SH-SY5Y (cell line): ENCODE results near the gene OOSP1.
A peak's percentile ranks its signal among the peaks of the same experiment; 100 is the strongest.

Experiments
- GATA2 ChIP-seq: IDR thresholded peaks from 2 replicates; pipeline ENCODE4 v1.6.1; 2011; ENCODE audit warnings: mild to moderate bottlenecking, low read depth, low read length
- GATA3 ChIP-seq: IDR thresholded peaks from 2 replicates; pipeline ENCODE4 v1.6.1; 2011; ENCODE audit warnings: low read depth, mild to moderate bottlenecking, low read length, moderate library complexity

OOSP1 gene

GRCh38 chr11:59943997-59944714 lies 5.9 kb downstream of the OOSP1 start:
- no peak for TF ChIP-seq GATA3
- TF ChIP-seq GATA2, result no peak

GRCh38 chr11:59944720-59945119 lies 6.5 kb downstream of the OOSP1 start:
- no peak for TF ChIP-seq GATA3
- TF ChIP-seq GATA2, result no peak

DNA sequence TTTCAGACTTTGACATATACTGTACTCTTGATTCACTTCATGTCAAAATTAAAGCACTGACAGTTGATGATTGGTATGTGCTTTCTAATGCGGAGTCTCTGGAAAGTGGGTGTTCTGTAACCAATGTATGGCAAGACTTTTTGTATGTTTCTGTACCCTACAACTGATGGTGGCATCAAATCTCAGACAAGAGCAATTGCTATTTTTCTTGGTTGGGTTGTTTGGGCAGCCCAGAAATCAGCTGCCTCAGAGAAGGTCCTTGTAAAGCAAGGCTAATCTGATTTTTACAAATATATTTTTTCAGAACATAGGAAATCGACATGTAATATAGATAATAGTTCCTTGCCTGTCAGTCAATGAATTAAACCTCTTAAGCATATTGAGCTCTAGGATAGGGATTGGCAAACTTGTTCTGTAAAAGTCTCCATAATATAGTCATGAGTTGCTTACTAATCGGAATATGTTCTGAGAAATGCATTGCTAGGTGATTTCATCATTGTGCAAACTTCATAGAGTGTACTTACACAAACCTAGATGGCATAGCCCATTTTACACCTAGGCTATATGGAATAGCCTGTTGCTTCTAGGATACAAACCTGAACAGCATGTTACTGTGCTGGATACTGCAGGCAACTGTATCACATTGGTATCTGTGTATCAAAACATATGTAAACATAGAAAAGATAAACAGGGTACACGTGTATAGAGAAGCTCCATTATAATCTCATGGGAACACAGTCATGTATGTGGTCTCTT lies 15.4 kb downstream of the OOSP1 start:
- no peak for TF ChIP-seq GATA3
- TF ChIP-seq GATA2, result no peak

- no peak for TF ChIP-seq GATA3
Observed at GRCh38 chr11:59954219-59954847, 16.1 kb downstream of the OOSP1 start.

DNA sequence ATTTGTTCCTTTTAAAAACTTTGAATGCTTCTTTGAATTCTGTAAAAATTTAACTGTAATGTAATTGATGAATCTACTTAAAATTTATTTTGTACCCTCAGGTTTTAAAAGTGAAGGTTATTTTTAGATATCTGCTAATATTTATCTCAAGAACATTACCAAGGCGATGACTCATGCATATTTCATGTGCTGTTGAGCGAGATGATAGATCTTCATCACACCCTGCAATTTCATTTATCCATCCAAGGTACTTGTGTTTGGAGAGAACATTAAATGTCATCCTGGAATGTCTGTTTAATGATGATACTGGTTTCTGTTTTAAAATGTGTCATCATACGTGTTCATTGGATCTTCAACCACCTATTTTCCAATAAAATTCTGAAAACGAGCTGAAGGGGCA lies 18.9 kb downstream of the OOSP1 start:
- TF ChIP-seq GATA2, result no peak
- no peak for TF ChIP-seq GATA3

GRCh38 chr11:59960502-59961381 lies 22.5 kb downstream of the OOSP1 start:
- peak; percentile 98 for TF ChIP-seq GATA2
- peak; percentile 91 for TF ChIP-seq GATA3

DNA sequence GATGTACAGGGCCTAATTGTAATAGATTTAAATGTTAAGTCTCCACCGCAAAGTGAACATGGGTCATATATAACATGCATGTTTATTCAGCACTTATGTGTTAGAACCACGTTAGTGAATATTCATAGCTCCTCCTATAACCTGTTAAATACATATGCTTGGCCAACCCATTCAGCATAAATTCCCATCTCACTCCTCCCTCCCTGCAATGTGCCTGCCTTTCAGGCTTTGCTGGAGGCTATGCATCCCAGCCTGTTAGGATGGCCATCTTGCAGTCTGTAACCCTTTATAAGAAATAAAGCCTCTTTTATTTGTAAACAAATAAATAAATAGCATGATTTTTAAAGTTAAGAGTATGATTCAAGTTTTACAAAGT lies 23.9 kb downstream of the OOSP1 start:
- TF ChIP-seq GATA2, result no peak
- TF ChIP-seq GATA3, result no peak

DNA sequence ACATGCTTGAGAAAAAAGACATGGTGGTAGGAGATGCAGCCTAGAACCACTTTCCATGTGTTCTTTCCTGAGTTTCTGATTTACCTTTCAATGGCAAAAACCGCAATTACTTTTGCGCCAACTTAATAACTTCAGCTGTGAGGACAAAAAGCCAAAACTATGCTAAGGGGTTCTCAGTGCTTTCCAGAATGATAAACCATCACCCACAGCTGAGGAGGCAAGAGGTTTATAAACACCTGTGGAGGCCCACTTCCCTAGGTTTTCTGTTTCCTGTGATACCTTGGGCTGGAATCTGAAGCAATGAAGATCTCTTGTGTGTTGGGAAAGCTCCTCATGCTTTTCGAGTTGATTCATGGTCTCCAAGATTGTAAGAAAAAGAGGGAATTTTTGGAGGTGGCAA lies 25.5 kb downstream of the OOSP1 start, which contains the start of gene OOSP4A:
Gene OOSP4A (plus strand): TSS at position 301 of the 400 bp plus-strand sequence. CDS start 0 bp downstream, at position 301.
- TF ChIP-seq GATA3 (no peak), GATA2 (no peak)

DNA sequence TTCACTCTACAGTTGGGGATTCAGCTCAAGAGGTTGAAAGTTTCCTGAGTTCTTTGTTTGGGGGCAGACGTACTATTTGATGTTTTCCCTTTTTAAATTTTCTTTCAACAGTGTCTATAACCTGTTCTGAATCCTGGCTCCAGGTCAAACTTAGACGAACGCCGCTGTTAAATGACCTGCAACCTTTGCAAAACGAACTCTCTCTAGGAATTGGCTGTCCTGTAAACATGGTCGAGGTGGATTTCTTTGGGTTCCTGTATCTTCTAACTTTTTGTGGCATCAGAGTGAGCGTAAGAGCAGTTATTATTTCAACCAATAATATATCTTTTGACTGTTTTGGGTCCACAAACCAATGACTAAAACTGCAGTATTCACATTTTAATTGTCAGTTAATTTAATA lies 27.2 kb downstream of the OOSP1 start:
- TF ChIP-seq GATA2 (no peak), GATA3 (no peak)

DNA sequence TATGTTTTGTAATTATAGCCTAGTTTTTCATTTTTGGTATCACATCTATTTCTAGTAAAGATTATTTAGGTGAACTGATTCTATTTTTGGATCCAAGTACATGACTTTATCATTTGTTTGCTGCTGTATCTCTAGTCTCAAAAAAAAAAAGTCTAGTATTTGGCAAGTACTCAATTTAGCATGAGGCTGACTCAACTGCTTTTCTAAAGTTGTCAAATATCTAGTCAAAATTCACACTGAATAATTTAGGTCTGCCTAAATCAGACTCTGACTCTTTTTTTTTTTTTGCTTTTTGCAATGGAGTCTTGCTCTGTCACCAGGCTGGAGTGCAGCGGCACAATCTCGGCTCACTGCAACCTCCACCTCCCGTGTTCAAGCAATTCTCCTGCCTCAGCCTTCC lies 28.0 kb downstream of the OOSP1 start:
- TF ChIP-seq GATA2 (no peak), GATA3 (no peak)

DNA sequence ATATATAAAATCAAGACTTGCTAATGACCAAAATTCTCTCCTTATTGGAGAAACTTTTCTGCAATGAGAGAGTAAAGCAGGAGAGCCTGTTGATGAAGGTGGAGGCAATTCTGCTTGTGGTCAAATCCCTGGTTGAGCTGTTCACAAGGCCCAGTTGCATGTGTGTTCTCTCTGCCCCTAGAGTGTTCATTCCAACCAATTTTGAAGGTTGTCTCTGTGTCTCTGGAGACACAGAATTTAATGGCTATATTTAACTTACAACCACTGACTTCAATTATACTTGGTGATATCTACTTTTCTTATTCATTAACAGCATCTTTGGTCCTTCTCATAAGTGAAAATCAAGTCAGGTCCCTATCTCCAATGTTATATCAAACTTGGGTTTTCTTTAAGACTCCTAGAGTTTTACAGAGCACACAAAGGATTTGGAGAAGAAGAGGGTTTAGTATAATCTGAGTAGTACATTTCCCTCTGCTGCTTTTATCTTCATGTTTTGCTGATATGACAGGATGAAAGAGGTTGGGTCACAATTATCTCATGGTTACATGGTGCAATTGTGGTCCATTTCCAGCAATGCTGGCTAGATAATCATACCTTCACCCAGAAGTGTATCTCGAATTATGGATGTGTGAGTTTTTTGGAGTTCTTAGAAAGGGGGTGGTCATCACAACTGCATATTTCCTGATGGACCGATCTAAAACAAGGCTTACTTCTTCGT lies 29.6 kb downstream of the OOSP1 start:
- TF ChIP-seq GATA3 (no peak), GATA2 (no peak)

DNA sequence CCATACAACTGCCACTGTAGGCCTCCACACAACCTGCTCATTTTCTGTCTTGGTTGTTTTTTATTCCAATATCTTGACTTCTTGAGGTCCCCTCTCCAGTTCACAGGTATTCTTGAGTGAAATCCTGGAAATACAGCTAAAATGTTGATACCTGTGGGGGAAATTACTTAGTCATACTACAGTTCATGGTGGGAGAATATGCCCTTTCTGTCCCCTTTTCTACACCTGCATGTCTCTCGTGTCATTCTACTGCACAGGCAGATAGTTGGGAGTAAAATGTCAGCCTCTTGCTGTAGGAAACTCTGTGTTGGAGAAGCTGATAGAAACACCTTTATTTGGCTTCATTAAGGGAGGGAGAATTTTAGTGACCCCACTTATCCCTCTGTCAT lies 30.2 kb downstream of the OOSP1 start:
- no peak for TF ChIP-seq GATA3

- TF ChIP-seq GATA3 (no peak), GATA2 (no peak)
Observed at GRCh38 chr11:59973097-59973496, 34.9 kb downstream of the OOSP1 start.

GRCh38 chr11:59981106-59981770 lies 43.0 kb downstream of the OOSP1 start:
- TF ChIP-seq GATA2 (no peak), GATA3 (no peak)

DNA sequence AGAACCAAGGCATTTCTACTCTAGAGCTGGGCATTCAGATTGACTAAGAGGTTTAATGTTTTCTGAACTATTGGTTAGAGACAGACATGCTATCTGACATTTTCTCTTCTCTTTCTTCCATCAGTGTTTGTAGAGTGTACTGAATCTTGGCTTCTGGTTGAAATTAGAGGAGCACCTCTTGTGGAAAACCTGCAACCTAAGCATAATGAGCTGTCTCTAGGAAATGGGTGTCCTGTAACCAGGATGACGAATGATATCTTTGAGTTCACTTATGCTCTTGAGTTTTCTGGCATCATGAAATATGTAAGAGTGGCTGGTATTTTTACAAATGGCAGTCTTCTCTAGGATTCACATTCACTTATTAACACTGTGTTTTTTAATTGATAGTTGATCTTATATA lies 45.0 kb downstream of the OOSP1 start:
- TF ChIP-seq GATA3 (no peak), GATA2 (no peak)
